GM23338 (cell line): ENCODE results near the gene PRPSAP1. TPM values are rescaled to one million over a fixed set of nuclear protein-coding genes. Genes with fewer than 3 reads are reported as not detected.

Experiments
- ATAC-seq: fragments of 200-7000 bp; cut with Tn5 transposase; 3 replicates; pipeline ENCODE4 v1.9.1; 2020
- DNase-seq: peaks from one replicate; pipeline ENCODE4 v3.0.0-alpha.2; 2015; ENCODE audit warnings: low spot score
- H2AFZ ChIP-seq: fragments of 200-600 bp; sonication (generic); 2 replicates; pipeline ENCODE4 v1.8.0; 2016; ENCODE audit warnings: antibody characterized with exemption, mild to moderate bottlenecking, moderate library complexity
- H3F3A ChIP-seq: fragments of 200-600 bp; sonication (generic); replicated peaks from 2 replicates; pipeline ENCODE4 v1.8.0; 2017; ENCODE audit warnings: antibody characterized with exemption, mixed run types, low read depth
- H3K27ac ChIP-seq: fragments of 200-600 bp; sonication (generic); 2 replicates; pipeline ENCODE4 v1.6.1; 2016; ENCODE audit warnings: low read depth
- H3K27me3 ChIP-seq: fragments of 200-600 bp; sonication (generic); 2 replicates; pipeline ENCODE4 v1.8.0; 2016; ENCODE audit warnings: mild to moderate bottlenecking, mixed run types, moderate library complexity; ENCODE audit not compliant: insufficient read depth
- H3K36me3 ChIP-seq: fragments of 200-600 bp; sonication (generic); 2 replicates; pipeline ENCODE4 v1.8.0; 2016; ENCODE audit warnings: mild to moderate bottlenecking; ENCODE audit not compliant: insufficient read depth
- H3K4me1 ChIP-seq: fragments of 200-600 bp; sonication (generic); 2 replicates; pipeline ENCODE4 v1.8.0; 2016; ENCODE audit warnings: mild to moderate bottlenecking, moderate library complexity; ENCODE audit not compliant: insufficient read depth
- H3K4me2 ChIP-seq: fragments of 200-600 bp; sonication (generic); 2 replicates; pipeline ENCODE4 v1.7.1; 2017; ENCODE audit warnings: mixed run types
- H3K4me3 ChIP-seq: fragments of 200-600 bp; sonication (generic); 2 replicates; pipeline ENCODE4 v1.6.1; 2016; ENCODE audit warnings: mixed run types
- H3K79me2 ChIP-seq: fragments of 200-600 bp; sonication (generic); replicated peaks from 2 replicates; pipeline ENCODE4 v1.8.0; 2017; ENCODE audit warnings: mild to moderate bottlenecking; ENCODE audit not compliant: insufficient read depth
- H3K9me2 ChIP-seq: fragments of 200-600 bp; sonication (generic); 2 replicates; pipeline ENCODE4 v1.8.0; 2017; ENCODE audit not compliant: insufficient read depth
- H4K20me1 ChIP-seq: fragments of 200-600 bp; sonication (generic); replicated peaks from 2 replicates; pipeline ENCODE4 v1.8.0; 2017; ENCODE audit warnings: mild to moderate bottlenecking; ENCODE audit not compliant: insufficient read depth
- H3K27ac Mint-ChIP-seq: 2 replicates; pipeline ENCODE4 v1.8.0; 2020; ENCODE audit warnings: inconsistent platforms, mild to moderate bottlenecking, moderate library complexity, mixed read lengths
- H3K27me3 Mint-ChIP-seq: 3 replicates; pipeline ENCODE4 v1.8.0; 2022; ENCODE audit warnings: low read depth, mild to moderate bottlenecking, moderate library complexity, mixed read lengths, inconsistent platforms; ENCODE audit not compliant: insufficient read depth, poor library complexity
- H3K36me3 Mint-ChIP-seq: 3 replicates; pipeline ENCODE4 v1.8.0; 2021; ENCODE audit warnings: low read depth, mild to moderate bottlenecking, inconsistent platforms, moderate library complexity, mixed read lengths
- H3K4me1 Mint-ChIP-seq: 3 replicates; pipeline ENCODE4 v1.8.0; 2020; ENCODE audit warnings: mild to moderate bottlenecking, inconsistent platforms, mixed read lengths
- H3K4me3 Mint-ChIP-seq: 3 replicates; pipeline ENCODE4 v1.8.0; 2021; ENCODE audit warnings: moderate library complexity, mild to moderate bottlenecking, inconsistent platforms, mixed read lengths
- H3K9me3 Mint-ChIP-seq: 3 replicates; pipeline ENCODE4 v1.8.0; 2020; ENCODE audit warnings: moderate library complexity, mild to moderate bottlenecking, inconsistent platforms, mixed read lengths
- EZH2 ChIP-seq: fragments of 200-600 bp; sonication (generic); IDR thresholded peaks from one replicate; pipeline ENCODE4 v1.8.0; 2017; ENCODE audit warnings: antibody characterized with exemption, mild to moderate bottlenecking, low read depth; ENCODE audit not compliant: unreplicated experiment
- NANOG ChIP-seq: IDR thresholded peaks from 2 replicates; pipeline ENCODE4 v1.6.1; 2016; ENCODE audit warnings: antibody characterized with exemption, borderline replicate concordance
- STAT1 ChIP-seq: IDR thresholded peaks from one replicate; pipeline ENCODE4 v1.6.1; 2016; ENCODE audit warnings: antibody characterized with exemption; ENCODE audit not compliant: unreplicated experiment
- ZNF114 ChIP-seq: fragments of 250-450 bp; sonication (Bioruptor Pico); IDR thresholded peaks from 2 replicates; pipeline ENCODE4 v1.5.0; 2020; ENCODE audit warnings: mild to moderate bottlenecking, moderate library complexity
- ZNF331 ChIP-seq: fragments of 250-450 bp; sonication (Bioruptor Pico); IDR thresholded peaks from 2 replicates; pipeline ENCODE4 v1.5.0; 2020; ENCODE audit warnings: low read depth, mild to moderate bottlenecking, moderate library complexity
- polyA plus RNA-seq: library from polyadenylated mRNA; unstranded; fragments of >200 nt; fragmentation: Nextera tagmentation; extraction: Ambion mirVana; gene quantifications from 2 replicates; pipeline ENCODE4 v1.2.1, GENCODE V29; 2016
- total RNA-seq: library from RNA; depleted of rRNA; stranded (reverse); fragments of >200 nt; shearing (Covaris generic); gene quantifications from 2 replicates; pipeline ENCODE4 v1.2.3, GENCODE V29; 2014
- TF ChIP-seq, protein P1 (sequence below): fragments of 250-450 bp; sonication (Bioruptor Pico); IDR thresholded peaks from 2 replicates; pipeline ENCODE4 v1.5.0; 2020; ENCODE audit warnings: mild to moderate bottlenecking, moderate library complexity

The PRPSAP1 gene
- total and polyA plus RNA-seq, 2 experiments from 2014 or later = 39.5 to 58.8 TPM

DNA sequence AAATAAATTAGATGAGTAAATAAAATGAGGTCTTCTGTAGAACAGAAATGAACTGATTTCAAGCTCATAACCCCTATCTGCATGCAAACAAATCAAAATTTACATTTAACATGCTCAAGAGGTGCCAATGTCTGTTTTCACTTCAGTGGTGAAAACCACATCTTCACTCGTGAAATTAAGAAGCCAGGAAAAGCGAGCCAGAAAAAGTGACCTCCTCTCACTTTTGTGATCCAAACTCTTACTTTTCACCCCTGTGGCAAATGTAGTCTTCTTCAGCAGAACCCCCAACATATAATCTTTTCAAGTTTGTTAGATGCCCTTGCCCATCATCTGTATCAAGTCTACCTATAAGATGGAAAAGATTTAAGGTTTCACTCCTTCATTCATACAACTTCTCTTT, 36.2 kb downstream of the PRPSAP1 start (continued):
- TF ChIP-seq, protein P1, sequence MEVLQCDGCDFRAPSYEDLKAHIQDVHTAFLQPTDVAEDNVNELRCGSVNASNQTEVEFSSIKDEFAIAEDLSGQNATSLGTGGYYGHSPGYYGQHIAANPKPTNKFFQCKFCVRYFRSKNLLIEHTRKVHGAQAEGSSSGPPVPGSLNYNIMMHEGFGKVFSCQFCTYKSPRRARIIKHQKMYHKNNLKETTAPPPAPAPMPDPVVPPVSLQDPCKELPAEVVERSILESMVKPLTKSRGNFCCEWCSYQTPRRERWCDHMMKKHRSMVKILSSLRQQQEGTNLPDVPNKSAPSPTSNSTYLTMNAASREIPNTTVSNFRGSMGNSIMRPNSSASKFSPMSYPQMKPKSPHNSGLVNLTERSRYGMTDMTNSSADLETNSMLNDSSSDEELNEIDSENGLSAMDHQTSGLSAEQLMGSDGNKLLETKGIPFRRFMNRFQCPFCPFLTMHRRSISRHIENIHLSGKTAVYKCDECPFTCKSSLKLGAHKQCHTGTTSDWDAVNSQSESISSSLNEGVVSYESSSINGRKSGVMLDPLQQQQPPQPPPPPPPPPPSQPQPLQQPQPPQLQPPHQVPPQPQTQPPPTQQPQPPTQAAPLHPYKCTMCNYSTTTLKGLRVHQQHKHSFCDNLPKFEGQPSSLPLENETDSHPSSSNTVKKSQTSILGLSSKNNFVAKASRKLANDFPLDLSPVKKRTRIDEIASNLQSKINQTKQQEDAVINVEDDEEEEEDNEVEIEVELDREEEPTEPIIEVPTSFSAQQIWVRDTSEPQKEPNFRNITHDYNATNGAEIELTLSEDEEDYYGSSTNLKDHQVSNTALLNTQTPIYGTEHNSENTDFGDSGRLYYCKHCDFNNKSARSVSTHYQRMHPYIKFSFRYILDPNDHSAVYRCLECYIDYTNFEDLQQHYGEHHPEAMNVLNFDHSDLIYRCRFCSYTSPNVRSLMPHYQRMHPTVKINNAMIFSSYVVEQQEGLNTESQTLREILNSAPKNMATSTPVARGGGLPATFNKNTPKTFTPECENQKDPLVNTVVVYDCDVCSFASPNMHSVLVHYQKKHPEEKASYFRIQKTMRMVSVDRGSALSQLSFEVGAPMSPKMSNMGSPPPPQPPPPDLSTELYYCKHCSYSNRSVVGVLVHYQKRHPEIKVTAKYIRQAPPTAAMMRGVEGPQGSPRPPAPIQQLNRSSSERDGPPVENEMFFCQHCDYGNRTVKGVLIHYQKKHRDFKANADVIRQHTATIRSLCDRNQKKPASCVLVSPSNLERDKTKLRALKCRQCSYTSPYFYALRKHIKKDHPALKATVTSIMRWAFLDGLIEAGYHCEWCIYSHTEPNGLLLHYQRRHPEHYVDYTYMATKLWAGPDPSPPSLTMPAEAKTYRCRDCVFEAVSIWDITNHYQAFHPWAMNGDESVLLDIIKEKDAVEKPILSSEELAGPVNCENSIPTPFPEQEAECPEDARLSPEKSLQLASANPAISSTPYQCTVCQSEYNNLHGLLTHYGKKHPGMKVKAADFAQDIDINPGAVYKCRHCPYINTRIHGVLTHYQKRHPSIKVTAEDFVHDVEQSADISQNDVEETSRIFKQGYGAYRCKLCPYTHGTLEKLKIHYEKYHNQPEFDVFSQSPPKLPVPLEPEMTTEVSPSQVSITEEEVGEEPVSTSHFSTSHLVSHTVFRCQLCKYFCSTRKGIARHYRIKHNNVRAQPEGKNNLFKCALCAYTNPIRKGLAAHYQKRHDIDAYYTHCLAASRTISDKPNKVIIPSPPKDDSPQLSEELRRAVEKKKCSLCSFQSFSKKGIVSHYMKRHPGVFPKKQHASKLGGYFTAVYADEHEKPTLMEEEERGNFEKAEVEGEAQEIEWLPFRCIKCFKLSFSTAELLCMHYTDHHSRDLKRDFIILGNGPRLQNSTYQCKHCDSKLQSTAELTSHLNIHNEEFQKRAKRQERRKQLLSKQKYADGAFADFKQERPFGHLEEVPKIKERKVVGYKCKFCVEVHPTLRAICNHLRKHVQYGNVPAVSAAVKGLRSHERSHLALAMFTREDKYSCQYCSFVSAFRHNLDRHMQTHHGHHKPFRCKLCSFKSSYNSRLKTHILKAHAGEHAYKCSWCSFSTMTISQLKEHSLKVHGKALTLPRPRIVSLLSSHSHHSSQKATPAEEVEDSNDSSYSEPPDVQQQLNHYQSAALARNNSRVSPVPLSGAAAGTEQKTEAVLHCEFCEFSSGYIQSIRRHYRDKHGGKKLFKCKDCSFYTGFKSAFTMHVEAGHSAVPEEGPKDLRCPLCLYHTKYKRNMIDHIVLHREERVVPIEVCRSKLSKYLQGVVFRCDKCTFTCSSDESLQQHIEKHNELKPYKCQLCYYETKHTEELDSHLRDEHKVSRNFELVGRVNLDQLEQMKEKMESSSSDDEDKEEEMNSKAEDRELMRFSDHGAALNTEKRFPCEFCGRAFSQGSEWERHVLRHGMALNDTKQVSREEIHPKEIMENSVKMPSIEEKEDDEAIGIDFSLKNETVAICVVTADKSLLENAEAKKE (CRISPR knock-in tag) = no peak
- no peak for TF ChIP-seq NANOG
- no peak for TF ChIP-seq ZNF114 (CRISPR knock-in tag)
- TF ChIP-seq ZNF331 (CRISPR knock-in tag) = no peak

DNA sequence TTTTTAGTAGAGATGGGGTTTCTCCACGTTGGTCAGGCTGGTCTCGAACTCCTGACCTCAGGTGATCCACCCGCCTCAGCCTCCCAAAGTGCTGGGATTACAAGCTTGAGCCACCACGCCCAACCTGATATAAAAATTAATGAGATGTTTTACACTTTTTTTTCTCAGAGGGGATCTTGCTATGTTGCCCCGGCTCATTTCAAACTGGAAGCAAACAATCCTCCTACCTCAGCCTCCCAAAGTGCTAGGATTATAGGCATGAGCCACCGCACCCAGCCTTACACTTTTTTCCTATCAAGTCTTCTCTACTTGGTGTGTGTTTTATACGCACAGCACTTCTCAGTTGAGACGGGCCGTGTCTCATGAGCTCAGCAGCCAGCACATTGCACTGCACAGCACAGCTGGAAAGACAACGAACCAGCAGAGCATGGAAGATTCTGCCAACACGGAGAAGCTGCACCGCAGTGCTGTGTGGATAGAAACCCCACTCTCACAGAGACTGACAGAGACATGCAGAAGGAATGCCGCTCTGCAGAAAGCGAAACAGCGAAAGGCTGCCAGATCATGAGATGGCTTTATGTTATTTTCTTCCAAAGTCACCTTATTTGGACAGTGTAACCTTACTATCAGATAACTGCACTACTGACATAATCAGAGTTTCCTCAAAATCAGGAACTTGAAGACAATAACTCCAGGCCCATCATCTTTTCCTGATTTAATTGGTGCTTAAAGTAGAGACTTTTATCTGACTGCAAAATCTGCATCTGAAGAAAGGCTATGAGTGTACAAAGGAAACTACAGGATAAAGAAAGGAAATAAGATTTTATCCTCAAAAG, 39.1 kb downstream of the PRPSAP1 start:
- no peak for ATAC-seq
- no peaks in the 10 kb centered on the region for H3K4me1 ChIP-seq
- Mint-ChIP-seq H3K27ac (no peak overlapping the region), H3K4me1 (0 out of 3 replicates have a peak, but pooled peaks cover 2% of the 10 kb centered on the region), H3K4me3 (no peak overlapping the region), H3K9me3 (no peaks in the 10 kb centered on the region), H3K27me3 (peaks cover 2% of the 10 kb centered on the region), H3K36me3 (peaks cover 16% of the 10 kb centered on the region; the same call in 2 of the 3 replicates)
- H3K9me2 ChIP-seq = no peaks in the 10 kb centered on the region
- 0 out of 2 replicates have a peak overlapping the region, but pooled peaks have one; percentile 4 for H3K27ac ChIP-seq
- no peaks in the 10 kb centered on the region for H3K79me2 ChIP-seq
- no peak overlapping the region for H3K4me2 ChIP-seq
- no peaks in the 10 kb centered on the region for H3K27me3 ChIP-seq
- DNase-seq = no peak
- no peak overlapping the region for H2AFZ ChIP-seq
- 0 out of 2 replicates have a peak, but pooled peaks cover 12% of the 10 kb centered on the region for H3K36me3 ChIP-seq
- no peak overlapping the region for H3K4me3 ChIP-seq
- H3F3A ChIP-seq = no peaks in the 10 kb centered on the region
- H4K20me1 ChIP-seq = no peaks in the 10 kb centered on the region
- TF ChIP-seq, protein P1 (CRISPR knock-in tag) = no peak
- TF ChIP-seq STAT1 = no peak
- no peak for TF ChIP-seq EZH2
- TF ChIP-seq ZNF114 (CRISPR knock-in tag) = no peak
- no peak for TF ChIP-seq NANOG
